Neutrophil (primary cell): ENCODE data around the gene PHLPP2.

Experiments used
- H3K27ac ChIP-seq: fragments of 200-600 bp; sonication (generic); 2 replicates; pipeline ENCODE4 v1.5.1; 2016; ENCODE audit warnings: mild to moderate bottlenecking, moderate library complexity
- H3K27me3 ChIP-seq: fragments of 200-600 bp; sonication (generic); 2 replicates; pipeline ENCODE4 v1.6.0; 2016; ENCODE audit warnings: mild to moderate bottlenecking
- H3K36me3 ChIP-seq: fragments of 200-600 bp; sonication (generic); 2 replicates; pipeline ENCODE4 v1.5.1; 2017
- H3K4me1 ChIP-seq, 2 experiments: fragments of 200-600 bp in 1 of 2; sonication (generic) in 1 of 2; 1 replicate in 1 of 2; 2 replicates in 1 of 2; pipeline versions ENCODE4 v1.5.1 to v1.6.1; 2013 to 2016; ENCODE audit warnings: low read depth in 1 of 2, low read length in 1 of 2, mild to moderate bottlenecking in 1 of 2, moderate library complexity in 1 of 2; ENCODE audit not compliant: control insufficient read depth in 1 of 2, insufficient read depth in 1 of 2
- H3K4me3 ChIP-seq, 2 experiments: fragments of 200-600 bp in 1 of 2; sonication (generic) in 1 of 2; 1 replicate in 1 of 2; 2 replicates in 1 of 2; pipeline ENCODE4 v1.5.1; 2013 to 2016; ENCODE audit warnings: low read depth in 1 of 2, low read length in 1 of 2, mild to moderate bottlenecking in 1 of 2, moderate library complexity in 1 of 2
- H3K9me3 ChIP-seq: fragments of 200-600 bp; sonication (generic); 2 replicates; pipeline ENCODE4 v1.5.1; 2016
- TF ChIP-seq, protein P1 (sequence below): fragments of 200-600 bp; sonication (generic); IDR thresholded peaks from 2 replicates; pipeline ENCODE4 v1.5.1; 2016; ENCODE audit warnings: antibody characterized with exemption

PHLPP2 gene

DNA sequence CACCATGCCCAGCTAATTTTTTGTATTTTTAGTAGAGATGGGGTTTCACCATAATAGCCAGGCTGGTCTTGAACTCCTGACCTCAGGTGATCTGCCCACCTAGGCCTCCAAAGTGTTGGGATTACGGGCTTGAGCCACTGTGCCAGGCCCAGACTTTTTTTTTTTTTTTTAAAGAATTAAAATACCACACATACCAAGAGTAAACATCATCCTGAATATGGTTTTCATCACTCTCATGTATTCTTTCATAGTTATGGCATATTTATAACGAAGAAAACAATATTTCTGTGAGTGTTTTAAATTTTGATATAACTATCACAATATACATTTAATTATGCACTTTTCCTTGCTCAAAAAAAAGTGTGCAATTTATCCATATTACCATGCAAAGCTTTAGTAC, 50.3 kb downstream of the PHLPP2 start:
- H3K4me3 ChIP-seq, result no peak overlapping the region
- TF ChIP-seq, protein P1, sequence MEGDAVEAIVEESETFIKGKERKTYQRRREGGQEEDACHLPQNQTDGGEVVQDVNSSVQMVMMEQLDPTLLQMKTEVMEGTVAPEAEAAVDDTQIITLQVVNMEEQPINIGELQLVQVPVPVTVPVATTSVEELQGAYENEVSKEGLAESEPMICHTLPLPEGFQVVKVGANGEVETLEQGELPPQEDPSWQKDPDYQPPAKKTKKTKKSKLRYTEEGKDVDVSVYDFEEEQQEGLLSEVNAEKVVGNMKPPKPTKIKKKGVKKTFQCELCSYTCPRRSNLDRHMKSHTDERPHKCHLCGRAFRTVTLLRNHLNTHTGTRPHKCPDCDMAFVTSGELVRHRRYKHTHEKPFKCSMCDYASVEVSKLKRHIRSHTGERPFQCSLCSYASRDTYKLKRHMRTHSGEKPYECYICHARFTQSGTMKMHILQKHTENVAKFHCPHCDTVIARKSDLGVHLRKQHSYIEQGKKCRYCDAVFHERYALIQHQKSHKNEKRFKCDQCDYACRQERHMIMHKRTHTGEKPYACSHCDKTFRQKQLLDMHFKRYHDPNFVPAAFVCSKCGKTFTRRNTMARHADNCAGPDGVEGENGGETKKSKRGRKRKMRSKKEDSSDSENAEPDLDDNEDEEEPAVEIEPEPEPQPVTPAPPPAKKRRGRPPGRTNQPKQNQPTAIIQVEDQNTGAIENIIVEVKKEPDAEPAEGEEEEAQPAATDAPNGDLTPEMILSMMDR, result no peak
- H3K36me3 ChIP-seq, result no peaks in the 10 kb centered on the region

DNA sequence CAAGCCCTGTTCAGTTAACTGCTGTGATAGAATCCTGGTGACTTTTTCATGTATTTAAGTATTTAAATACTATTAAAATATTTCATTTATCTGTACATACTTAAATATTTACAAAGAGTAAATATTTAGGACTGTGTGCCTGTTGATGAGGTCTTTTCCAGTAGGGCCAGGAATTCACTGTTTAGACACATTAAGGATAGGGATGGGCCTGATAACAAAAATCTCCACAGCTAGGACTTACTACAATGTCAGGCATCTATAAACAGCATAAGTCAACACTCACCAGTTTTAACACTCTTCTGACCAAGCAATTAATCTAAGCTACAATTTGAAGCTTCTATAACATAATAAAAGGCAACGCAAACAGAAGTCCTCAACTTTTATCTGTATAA, 50.9 kb downstream of the PHLPP2 start:
- Histone ChIP-seq H3K27me3 (no peaks in the 10 kb centered on the region), H3K4me3 (no peak overlapping the region), H3K36me3 (no peaks in the 10 kb centered on the region), H3K4me1 (no peaks in the 10 kb centered on the region), H3K9me3 (no peaks in the 10 kb centered on the region), H3K27ac (no peak overlapping the region)
- TF ChIP-seq, protein P1, result no peak

More for the DNA sequence above, 50.3 kb downstream of the PHLPP2 start:
- Histone ChIP-seq H3K9me3 (no peaks in the 10 kb centered on the region), H3K27ac (no peak overlapping the region), H3K4me1 (no peaks in the 10 kb centered on the region), H3K27me3 (no peaks in the 10 kb centered on the region)

DNA sequence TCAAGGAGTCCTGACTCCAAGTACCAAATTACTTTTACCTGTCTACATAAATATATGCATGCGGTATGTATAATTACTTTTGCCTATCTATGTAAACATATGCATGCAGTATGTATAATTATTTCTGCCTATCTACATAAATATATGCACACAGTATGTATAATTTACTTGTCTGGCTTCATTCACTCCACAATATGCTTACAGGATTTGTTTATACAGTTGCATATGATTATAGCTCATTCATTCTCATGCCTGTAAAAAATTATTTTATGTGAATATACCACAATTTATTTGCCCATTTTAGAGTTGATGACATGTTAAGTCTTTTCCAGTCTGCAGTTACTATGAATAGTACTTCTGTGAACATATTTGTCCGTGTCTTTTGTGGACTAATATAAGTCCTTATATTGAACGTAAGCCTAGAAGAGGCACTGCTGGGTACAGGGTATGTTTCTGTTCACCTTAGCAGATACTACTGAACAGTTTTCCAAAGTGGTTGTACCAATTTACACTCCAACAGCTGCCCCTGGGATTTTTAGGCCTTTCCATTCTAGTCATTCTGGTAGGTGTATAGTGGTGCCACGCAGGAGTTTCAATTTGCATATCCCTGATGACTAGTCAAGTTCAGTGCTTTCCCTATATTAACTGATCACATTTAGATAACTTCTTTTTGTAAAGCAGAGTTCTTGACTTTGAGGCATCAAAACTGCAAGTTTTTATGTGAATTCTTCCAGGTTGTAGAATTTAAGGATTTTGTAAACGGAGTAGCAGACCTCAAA, 51.5 kb downstream of the PHLPP2 start:
- Histone ChIP-seq H3K36me3 (no peaks in the 10 kb centered on the region), H3K9me3 (no peaks in the 10 kb centered on the region), H3K27me3 (no peaks in the 10 kb centered on the region), H3K4me1 (no peaks in the 10 kb centered on the region), H3K27ac (no peak overlapping the region), H3K4me3 (no peak overlapping the region)
- TF ChIP-seq, protein P1, result no peak

DNA sequence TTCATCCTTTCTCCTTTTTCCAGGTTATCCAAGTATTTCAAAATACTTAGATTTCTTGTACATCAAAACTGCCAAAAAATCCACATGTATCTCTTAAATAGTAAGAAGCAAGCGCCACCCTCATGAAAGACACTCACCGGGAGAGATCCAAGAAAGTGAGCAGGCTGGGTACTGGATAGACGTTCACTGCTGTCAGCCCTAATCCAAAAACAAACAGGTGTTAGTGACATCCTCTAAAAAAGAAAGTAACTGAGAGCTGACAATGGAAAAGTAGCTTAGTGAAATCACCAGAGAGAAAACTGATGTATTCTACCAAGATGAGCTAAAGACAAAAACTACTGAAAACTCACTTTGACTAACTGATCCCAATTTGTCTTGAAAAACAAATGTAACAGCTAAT, 52.4 kb downstream of the PHLPP2 start:
- Histone ChIP-seq H3K27me3 (no peaks in the 10 kb centered on the region), H3K9me3 (no peaks in the 10 kb centered on the region), H3K4me1 (no peaks in the 10 kb centered on the region), H3K4me3 (no peak overlapping the region), H3K36me3 (no peaks in the 10 kb centered on the region), H3K27ac (no peak overlapping the region)
- TF ChIP-seq, protein P1, result no peak

DNA sequence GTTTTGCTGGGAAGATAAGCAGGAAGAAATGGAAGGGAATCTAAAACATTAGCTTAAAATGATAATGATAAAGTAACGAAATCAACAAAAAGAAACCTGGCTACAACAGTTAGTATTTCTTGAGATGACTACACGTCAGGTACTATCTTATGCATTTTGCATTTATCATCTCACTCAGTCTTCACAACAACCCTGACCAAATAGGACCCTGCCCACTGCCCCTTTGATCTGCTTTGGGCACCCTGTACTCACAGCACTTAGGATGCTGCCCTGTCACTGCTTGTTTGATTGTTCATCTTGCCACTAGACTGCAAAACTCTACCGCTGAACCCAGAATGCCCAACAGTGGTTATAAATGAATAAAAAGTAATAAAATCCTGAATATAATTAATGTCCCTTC, 53.3 kb downstream of the PHLPP2 start:
- Histone ChIP-seq H3K27ac (no peak overlapping the region), H3K36me3 (no peaks in the 10 kb centered on the region), H3K9me3 (no peaks in the 10 kb centered on the region), H3K4me1 (no peaks in the 10 kb centered on the region), H3K4me3 (no peak overlapping the region), H3K27me3 (no peaks in the 10 kb centered on the region)
- TF ChIP-seq, protein P1, result no peak
